Spleen (tissue), 7 donors: ENCODE data around the gene SLC13A4.

Source experiments
- POLR2A ChIP-seq, 3 donors: fragments of 450-650 bp; IDR thresholded peaks; one replicate each; pipeline ENCODE4 v1.5.1; 2017; ENCODE audit warnings: antibody characterized with exemption in 3 of 3, mild to moderate bottlenecking in 1 of 3
- TF ChIP-seq, protein P1 (sequence below), 11 experiments: fragments of 200-600 bp in 7 of 11; fragments of 450-650 bp in 4 of 11; sonication (generic) in 4 of 11; IDR thresholded peaks in 8 of 11; conservative IDR thresholded peaks in 3 of 11; 1 replicate in 7 of 11; 2 replicates in 4 of 11; pipeline versions ENCODE4 v1.4.0 to v1.8.0; 2016 to 2021; ENCODE audit warnings: antibody characterized with exemption in 11 of 11, inconsistent platforms in 4 of 11, mild to moderate bottlenecking in 1 of 11
- donor health status: DM: no; HTN: no; CAD: no; lungs with moderate emphysema.
- donor health status: DM: no; HTN: no; CAD: no.
- donor health status: DM: no; HTN: no; CAD: no.

DNA sequence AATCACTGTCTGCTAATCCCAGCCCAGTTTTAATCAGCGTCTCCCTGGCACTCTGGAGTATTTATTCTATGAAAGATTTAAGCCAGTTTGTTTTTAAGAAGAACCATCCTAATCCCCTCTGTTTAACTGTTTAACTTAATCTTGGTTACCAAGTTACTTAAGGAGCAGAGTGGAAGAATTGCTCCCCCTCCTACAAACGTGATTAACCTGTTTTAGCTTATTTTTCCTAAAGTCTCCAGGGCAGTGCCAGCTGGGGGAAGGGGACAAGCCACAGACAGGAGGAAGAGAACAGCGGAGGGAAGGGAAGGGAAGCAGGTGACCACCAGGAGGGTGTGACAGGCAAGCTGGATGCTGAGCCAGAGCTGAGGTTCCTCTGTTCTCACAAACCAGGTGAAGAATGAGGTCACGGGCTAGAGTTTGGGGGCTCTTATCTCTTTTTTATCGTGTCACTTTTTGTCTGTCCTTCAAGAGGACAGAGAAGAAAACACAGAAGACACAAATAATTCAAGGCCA is 1.7 kb downstream of the SLC13A4 start:
- TF ChIP-seq, protein P1, sequence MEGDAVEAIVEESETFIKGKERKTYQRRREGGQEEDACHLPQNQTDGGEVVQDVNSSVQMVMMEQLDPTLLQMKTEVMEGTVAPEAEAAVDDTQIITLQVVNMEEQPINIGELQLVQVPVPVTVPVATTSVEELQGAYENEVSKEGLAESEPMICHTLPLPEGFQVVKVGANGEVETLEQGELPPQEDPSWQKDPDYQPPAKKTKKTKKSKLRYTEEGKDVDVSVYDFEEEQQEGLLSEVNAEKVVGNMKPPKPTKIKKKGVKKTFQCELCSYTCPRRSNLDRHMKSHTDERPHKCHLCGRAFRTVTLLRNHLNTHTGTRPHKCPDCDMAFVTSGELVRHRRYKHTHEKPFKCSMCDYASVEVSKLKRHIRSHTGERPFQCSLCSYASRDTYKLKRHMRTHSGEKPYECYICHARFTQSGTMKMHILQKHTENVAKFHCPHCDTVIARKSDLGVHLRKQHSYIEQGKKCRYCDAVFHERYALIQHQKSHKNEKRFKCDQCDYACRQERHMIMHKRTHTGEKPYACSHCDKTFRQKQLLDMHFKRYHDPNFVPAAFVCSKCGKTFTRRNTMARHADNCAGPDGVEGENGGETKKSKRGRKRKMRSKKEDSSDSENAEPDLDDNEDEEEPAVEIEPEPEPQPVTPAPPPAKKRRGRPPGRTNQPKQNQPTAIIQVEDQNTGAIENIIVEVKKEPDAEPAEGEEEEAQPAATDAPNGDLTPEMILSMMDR (IDR thresholded peaks at IDR 0.05 in 8 of 11, conservative IDR thresholded peaks at IDR 0.05 in 3 of 11), result no peak
- TF ChIP-seq POLR2A (IDR thresholded peaks at IDR 0.05), result no peak
